Uterus (tissue), 2 donors: ENCODE results near the gene GFRA4.

Experiments used
- POLR2A ChIP-seq, 2 donors: fragments of 450-650 bp; IDR thresholded peaks; one replicate each; pipeline ENCODE4 v1.6.1; 2016; ENCODE audit warnings: antibody characterized with exemption in 2 of 2, mild to moderate bottlenecking in 1 of 2, moderate library complexity in 1 of 2
- TF ChIP-seq, protein P1 (sequence below), 4 experiments: fragments of 200-600 bp in 2 of 4; fragments of 450-650 bp in 2 of 4; sonication (generic) in 2 of 4; IDR thresholded peaks; one replicate each; pipeline ENCODE4 v1.5.1; 2016 to 2019; ENCODE audit warnings: antibody characterized with exemption in 4 of 4, mild to moderate bottlenecking in 2 of 4, moderate library complexity in 1 of 4

DNA sequence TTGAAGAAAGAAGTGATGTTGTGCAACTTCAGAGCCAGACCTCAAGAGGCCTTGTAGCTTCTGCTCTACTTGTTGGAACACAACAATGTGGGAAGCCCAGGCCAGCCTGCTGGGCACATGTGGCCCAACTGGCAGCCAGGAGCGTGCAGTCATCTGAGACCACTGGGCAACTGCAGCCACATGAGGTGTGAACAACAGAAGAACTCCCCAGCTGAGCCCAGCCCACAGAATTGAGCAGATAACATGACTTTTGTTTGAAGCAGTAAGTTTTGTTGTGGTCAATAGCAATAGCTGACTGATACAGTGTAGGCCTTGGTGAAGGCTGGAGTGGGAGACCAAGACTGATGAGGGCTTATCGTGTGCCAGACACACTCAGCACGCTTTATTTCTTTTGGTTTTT is 27.2 kb upstream of the GFRA4 start:
- TF ChIP-seq, protein P1, sequence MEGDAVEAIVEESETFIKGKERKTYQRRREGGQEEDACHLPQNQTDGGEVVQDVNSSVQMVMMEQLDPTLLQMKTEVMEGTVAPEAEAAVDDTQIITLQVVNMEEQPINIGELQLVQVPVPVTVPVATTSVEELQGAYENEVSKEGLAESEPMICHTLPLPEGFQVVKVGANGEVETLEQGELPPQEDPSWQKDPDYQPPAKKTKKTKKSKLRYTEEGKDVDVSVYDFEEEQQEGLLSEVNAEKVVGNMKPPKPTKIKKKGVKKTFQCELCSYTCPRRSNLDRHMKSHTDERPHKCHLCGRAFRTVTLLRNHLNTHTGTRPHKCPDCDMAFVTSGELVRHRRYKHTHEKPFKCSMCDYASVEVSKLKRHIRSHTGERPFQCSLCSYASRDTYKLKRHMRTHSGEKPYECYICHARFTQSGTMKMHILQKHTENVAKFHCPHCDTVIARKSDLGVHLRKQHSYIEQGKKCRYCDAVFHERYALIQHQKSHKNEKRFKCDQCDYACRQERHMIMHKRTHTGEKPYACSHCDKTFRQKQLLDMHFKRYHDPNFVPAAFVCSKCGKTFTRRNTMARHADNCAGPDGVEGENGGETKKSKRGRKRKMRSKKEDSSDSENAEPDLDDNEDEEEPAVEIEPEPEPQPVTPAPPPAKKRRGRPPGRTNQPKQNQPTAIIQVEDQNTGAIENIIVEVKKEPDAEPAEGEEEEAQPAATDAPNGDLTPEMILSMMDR (IDR thresholded peaks at IDR 0.05): no peak
- no peak for TF ChIP-seq POLR2A (IDR thresholded peaks at IDR 0.05)
